OCI-LY7 (cell line): ENCODE measurements around the gene CAND2.

Source experiments
- EZH2phosphoT487 ChIP-seq: fragments of 200-600 bp; sonication (generic); IDR thresholded peaks from 2 replicates; pipeline ENCODE4 v1.6.1; 2018; ENCODE audit warnings: low read depth, borderline replicate concordance, mild to moderate bottlenecking, mixed run types, antibody characterized with exemption, low read length, moderate library complexity, mixed read lengths
- TF ChIP-seq, protein P1 (sequence below): fragments of 200-600 bp; sonication (generic); conservative IDR thresholded peaks from 2 replicates; pipeline ENCODE4 v1.5.1; 2014; ENCODE audit warnings: mild to moderate bottlenecking, antibody characterized with exemption, low read length, moderate library complexity, mixed read lengths

- TF ChIP-seq, protein P1, sequence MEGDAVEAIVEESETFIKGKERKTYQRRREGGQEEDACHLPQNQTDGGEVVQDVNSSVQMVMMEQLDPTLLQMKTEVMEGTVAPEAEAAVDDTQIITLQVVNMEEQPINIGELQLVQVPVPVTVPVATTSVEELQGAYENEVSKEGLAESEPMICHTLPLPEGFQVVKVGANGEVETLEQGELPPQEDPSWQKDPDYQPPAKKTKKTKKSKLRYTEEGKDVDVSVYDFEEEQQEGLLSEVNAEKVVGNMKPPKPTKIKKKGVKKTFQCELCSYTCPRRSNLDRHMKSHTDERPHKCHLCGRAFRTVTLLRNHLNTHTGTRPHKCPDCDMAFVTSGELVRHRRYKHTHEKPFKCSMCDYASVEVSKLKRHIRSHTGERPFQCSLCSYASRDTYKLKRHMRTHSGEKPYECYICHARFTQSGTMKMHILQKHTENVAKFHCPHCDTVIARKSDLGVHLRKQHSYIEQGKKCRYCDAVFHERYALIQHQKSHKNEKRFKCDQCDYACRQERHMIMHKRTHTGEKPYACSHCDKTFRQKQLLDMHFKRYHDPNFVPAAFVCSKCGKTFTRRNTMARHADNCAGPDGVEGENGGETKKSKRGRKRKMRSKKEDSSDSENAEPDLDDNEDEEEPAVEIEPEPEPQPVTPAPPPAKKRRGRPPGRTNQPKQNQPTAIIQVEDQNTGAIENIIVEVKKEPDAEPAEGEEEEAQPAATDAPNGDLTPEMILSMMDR = no peak
- TF ChIP-seq EZH2phosphoT487 = no peak
Measured at GRCh38 chr3:12773710-12774086, 22.8 kb upstream of the CAND2 start.
